SJCRH30 (cell line): Measurements from ENCODE around the gene MAP3K5. TPM values are rescaled to one million over a fixed set of nuclear protein-coding genes. Genes with fewer than 3 reads are reported as not detected.

Source experiments
- DNase-seq, 2 experiments: peaks; one replicate each; pipeline ENCODE4 v3.0.0-alpha.2; 2015 to 2020
- H3K27ac ChIP-seq: fragments of 250-450 bp; sonication (Bioruptor Pico); 2 replicates; pipeline ENCODE4 v1.5.1; 2020; ENCODE audit warnings: mild to moderate bottlenecking, moderate library complexity
- H3K27me3 ChIP-seq: fragments of 250-450 bp; sonication (Bioruptor Pico); 2 replicates; pipeline ENCODE4 v1.5.1; 2020; ENCODE audit warnings: mild to moderate bottlenecking, moderate library complexity
- H3K36me3 ChIP-seq: fragments of 250-450 bp; sonication (Bioruptor Pico); 2 replicates; pipeline ENCODE4 v1.5.1; 2020; ENCODE audit warnings: mild to moderate bottlenecking, moderate library complexity
- H3K4me1 ChIP-seq: fragments of 250-450 bp; sonication (Bioruptor Pico); 2 replicates; pipeline ENCODE4 v1.5.1; 2020; ENCODE audit warnings: mild to moderate bottlenecking, moderate library complexity
- H3K4me3 ChIP-seq: fragments of 250-450 bp; sonication (Bioruptor Pico); 2 replicates; pipeline ENCODE4 v1.5.1; 2020; ENCODE audit warnings: mild to moderate bottlenecking, moderate library complexity
- H3K9me3 ChIP-seq: fragments of 250-450 bp; sonication (Bioruptor Pico); replicated peaks from 2 replicates; pipeline ENCODE4 v1.5.1; 2020; ENCODE audit warnings: mild to moderate bottlenecking, moderate library complexity
- total RNA-seq: library from RNA; depleted of rRNA; stranded (reverse); fragments of >200 nt; shearing (Covaris generic); gene quantifications from 2 replicates; pipeline ENCODE4 v1.2.3, GENCODE V29; 2014

Gene MAP3K5
- total RNA-seq, 1 experiment from 2014 or later = 15.9 TPM

DNA sequence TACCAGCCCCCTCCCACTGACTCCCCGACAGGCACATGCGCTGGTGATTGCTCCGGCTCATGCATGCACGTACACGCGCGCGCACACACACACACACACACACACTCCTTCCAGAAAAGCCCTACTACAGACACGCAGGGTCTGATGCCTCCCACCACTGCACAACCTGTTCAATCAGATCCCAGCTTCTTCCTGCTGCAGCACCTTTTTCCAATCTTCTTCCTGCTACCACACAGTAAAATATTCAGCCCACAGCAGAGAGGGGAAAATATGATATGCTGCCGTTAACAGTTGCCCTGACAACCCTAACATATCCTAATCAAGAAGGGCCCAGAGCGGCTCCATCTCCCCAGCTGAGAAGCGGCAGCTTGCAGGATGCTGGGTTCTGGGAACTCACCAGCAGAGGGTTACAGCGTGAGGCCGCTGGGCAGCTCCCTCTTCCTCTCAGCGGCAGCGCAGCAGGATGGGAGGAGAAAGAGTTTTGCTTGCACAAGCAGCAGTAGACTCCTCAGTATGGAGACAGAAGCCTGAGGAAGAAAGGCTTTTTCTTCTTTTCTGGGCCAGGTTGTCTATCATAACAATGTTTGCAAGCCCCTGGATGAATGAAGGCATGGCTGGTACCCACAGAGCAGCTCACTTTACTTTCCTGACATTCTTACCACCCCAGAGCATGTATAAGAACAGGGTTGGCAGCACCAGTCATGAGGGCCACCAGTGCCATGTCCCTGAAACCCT lies 265.9 kb downstream of the MAP3K5 start:
- no peak for DNase-seq

DNA sequence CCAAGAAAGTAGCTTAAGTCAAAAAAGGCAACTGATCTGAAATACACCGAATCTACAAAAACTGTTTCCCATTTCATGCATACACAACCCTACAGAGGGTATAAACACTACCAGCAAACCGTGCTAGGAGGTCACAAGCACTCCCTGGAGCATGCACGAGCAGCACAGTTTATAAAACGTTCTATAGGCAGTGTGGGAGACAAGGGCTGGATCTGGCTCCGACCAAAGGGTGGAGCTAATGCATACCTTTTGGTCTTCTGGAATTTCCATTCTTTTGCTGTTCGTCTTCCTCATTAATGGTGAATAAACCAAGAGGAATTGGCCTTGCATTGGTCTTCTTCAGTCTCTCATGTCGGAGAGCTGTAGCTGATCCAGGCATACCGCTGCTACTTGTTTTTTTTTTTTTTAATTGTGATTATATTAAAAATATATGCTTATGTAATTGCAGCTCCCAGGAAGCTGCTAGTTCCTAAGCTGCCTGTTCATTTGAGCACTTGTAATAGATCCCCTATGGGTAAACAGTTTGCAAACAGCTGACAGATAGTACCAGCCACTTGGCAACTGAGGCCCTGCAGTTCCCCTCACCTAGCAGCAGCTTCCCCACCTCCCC lies 266.6 kb downstream of the MAP3K5 start:
- DNase-seq = no peak
- no peaks in the 10 kb centered on the region for H3K4me1 ChIP-seq
- no peaks in the 10 kb centered on the region; the same call in 1 of the 2 replicates for H3K27me3 ChIP-seq
- H3K9me3 ChIP-seq = no peaks in the 10 kb centered on the region
- no peak overlapping the region for H3K27ac ChIP-seq
- no peak overlapping the region for H3K4me3 ChIP-seq
- H3K36me3 ChIP-seq = no peaks in the 10 kb centered on the region

More for the DNA sequence above, 265.9 kb downstream of the MAP3K5 start:
- Histone ChIP-seq H3K27me3 (no peaks in the 10 kb centered on the region; the same call in 1 of the 2 replicates), H3K36me3 (no peaks in the 10 kb centered on the region), H3K9me3 (no peaks in the 10 kb centered on the region), H3K4me3 (no peak overlapping the region), H3K27ac (no peak overlapping the region), H3K4me1 (no peaks in the 10 kb centered on the region)

DNA sequence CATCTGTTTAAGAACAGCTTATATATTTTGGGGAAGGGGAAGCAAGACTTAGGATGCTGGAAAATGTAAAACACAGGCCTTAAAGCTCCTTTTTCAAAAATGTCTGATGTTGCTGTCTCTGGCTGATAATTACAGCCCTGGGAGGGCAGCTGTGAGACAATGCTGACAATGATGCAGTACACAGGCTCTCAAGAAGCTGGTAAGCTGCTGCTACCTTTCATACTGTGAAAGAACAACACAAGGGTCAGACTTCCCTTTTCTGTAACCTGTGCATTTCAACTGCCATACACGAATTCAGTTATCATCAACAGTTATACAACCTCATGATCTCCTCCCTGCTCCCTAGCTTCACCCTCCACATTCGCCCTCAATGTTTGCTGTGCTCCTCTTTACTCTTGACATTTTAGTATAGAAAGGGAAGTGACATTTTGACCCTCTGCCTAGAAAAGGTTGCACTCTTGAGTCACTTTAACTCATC lies 267.3 kb downstream of the MAP3K5 start:
- Histone ChIP-seq H3K4me1 (no peaks in the 10 kb centered on the region), H3K27ac (no peak overlapping the region), H3K36me3 (no peaks in the 10 kb centered on the region), H3K9me3 (no peaks in the 10 kb centered on the region), H3K4me3 (no peak overlapping the region), H3K27me3 (no peaks in the 10 kb centered on the region; the same call in 1 of the 2 replicates)
- DNase-seq = no peak

DNA sequence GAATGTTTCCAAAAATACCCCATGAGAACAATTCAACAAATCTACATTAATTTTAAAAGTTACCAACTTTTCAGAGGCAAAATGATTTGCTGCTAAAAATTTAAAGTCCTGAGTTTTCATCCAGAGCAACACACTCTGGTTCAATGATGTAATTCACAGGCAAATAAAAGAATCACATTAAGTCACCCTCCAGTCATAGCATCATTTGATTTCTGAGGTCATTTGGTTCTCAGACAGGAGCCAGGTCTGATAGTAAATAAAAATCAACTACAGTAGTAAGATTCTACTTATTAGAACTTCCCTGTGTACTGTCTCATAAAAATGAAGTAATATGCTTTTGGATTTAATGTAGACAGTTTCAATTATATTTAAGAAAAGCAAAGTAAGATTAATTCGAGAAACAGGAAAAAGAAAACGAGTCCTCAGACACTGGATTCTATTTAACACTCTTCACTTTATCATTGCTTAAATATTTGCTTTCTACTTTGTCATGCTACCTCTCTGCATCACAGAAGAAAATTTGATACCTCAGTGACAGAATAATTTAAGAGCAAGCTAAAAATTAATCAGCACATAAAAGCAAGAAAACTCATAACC lies 267.8 kb downstream of the MAP3K5 start:
- Histone ChIP-seq H3K4me1 (no peaks in the 10 kb centered on the region), H3K27me3 (no peaks in the 10 kb centered on the region; the same call in 1 of the 2 replicates), H3K36me3 (no peaks in the 10 kb centered on the region), H3K4me3 (no peak overlapping the region), H3K9me3 (no peaks in the 10 kb centered on the region), H3K27ac (no peak overlapping the region)
- no peak for DNase-seq

DNA sequence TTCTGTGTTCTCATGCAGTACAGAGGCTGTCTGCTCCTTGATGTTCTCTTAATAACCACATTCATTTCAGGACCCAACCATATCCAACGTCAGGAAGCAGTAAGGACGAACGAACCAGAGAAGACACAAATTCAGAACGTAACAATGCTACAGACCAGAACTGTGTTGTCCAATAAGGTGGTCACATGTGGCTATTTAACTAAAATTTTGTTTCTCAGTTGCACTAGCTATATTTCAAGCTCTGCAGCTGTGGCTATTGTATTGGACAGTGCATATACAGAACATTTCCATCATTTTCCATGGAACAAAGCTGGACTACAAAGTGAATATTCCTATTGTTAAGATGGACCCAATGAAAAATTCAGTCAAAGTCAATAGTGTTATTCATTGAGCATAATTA lies 269.1 kb downstream of the MAP3K5 start:
- Histone ChIP-seq H3K4me1 (no peaks in the 10 kb centered on the region), H3K9me3 (no peaks in the 10 kb centered on the region), H3K4me3 (no peak overlapping the region), H3K27ac (no peak overlapping the region), H3K27me3 (no peaks in the 10 kb centered on the region; the same call in 1 of the 2 replicates), H3K36me3 (no peaks in the 10 kb centered on the region)
- no peak for DNase-seq

DNA sequence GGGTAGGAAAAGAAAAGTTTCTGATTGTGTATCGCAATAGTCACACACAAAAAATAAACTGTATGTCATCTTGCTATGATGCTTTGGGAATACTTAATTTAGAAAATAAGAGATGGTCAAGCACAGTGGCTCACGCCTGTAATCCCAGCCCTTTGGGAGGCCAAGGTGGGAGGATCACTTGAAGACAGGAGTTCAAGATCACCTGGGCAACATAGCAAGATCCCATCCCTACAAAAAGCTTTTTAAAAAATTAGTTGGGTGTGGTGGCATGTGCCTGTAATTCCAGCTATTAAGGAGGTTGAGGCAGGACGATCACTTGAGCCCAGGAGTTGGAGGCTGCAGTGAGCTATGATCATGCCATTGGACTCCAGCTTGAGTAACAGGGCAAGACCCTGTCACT lies 269.6 kb downstream of the MAP3K5 start:
- H3K36me3 ChIP-seq = no peaks in the 10 kb centered on the region
- H3K4me3 ChIP-seq = no peak overlapping the region
- H3K4me1 ChIP-seq = no peaks in the 10 kb centered on the region
- no peak overlapping the region for H3K27ac ChIP-seq
- DNase-seq = no peak
- H3K9me3 ChIP-seq = no peaks in the 10 kb centered on the region
- H3K27me3 ChIP-seq = peaks cover 3% of the 10 kb centered on the region; the same call in 1 of the 2 replicates

DNA sequence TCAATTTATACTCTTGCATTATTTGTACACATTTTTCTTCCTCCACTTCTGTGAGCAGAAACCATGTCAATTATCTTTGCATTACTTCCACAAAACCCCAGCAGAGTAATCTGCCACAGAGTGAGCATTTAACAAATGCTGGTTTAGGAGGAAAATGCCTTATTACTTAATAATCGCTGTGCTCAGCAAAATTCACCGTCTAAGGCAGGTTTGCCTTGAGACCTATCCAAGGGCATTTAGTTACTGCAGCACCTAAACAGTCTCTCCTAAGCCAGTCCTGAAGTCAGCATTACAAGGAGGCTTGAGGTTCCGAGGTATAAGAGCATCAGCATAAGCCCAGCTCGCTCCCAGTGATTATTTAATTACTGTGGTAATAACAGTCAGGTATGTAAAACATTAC lies 270.4 kb downstream of the MAP3K5 start:
- Histone ChIP-seq H3K27me3 (peaks cover 3% of the 10 kb centered on the region; the same call in 1 of the 2 replicates), H3K4me3 (no peak overlapping the region), H3K36me3 (no peaks in the 10 kb centered on the region), H3K4me1 (no peaks in the 10 kb centered on the region), H3K27ac (no peak overlapping the region), H3K9me3 (no peaks in the 10 kb centered on the region)
- DNase-seq = no peak

DNA sequence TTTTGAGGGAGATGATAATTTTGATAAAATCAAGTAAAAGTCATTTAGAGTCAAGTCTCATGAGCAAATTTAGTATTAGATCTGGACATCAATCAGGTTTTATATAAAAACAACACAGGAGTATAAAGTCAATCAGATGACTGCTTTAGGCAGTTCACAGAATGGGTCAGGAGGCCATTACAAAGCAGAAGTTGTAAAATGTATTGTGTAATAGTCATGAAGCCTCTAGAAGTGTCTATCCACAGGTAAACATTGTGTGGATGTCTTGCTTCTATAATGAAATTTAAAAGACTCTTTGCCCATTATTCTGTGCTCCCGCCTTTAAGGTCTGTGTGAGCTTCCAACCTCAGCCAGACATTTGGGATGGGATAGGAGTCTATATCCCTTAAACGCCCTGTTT lies 270.9 kb downstream of the MAP3K5 start:
- H3K9me3 ChIP-seq = no peaks in the 10 kb centered on the region
- peaks cover 3% of the 10 kb centered on the region; the same call in 1 of the 2 replicates for H3K27me3 ChIP-seq
- DNase-seq = no peak
- no peaks in the 10 kb centered on the region for H3K36me3 ChIP-seq
- no peak overlapping the region for H3K4me3 ChIP-seq
- H3K27ac ChIP-seq = no peak overlapping the region
- no peaks in the 10 kb centered on the region for H3K4me1 ChIP-seq

DNA sequence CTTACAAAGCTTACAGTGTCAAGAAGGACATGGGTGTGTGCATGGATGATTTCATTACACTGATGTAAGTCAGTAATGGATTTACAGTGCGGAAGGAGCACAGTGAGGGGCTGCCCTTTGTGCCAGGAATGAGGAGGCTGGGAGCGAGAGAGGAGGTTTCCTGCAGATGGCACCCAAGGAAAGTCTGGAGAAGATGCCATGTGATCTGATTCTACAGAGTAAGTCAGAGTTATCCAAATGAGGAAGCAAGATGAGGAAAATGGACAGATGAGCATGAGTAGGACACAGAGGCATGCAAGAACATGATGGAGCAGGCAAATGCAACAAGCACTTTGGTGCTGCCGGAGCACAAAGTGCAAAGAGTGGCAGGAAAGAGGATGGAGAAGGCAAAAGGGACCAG lies 271.8 kb downstream of the MAP3K5 start:
- no peaks in the 10 kb centered on the region for H3K4me1 ChIP-seq
- peaks cover 3% of the 10 kb centered on the region; the same call in 1 of the 2 replicates for H3K27me3 ChIP-seq
- no peaks in the 10 kb centered on the region for H3K36me3 ChIP-seq
- H3K4me3 ChIP-seq = no peak overlapping the region
- no peak overlapping the region for H3K27ac ChIP-seq
- DNase-seq = no peak
- no peaks in the 10 kb centered on the region for H3K9me3 ChIP-seq

DNA sequence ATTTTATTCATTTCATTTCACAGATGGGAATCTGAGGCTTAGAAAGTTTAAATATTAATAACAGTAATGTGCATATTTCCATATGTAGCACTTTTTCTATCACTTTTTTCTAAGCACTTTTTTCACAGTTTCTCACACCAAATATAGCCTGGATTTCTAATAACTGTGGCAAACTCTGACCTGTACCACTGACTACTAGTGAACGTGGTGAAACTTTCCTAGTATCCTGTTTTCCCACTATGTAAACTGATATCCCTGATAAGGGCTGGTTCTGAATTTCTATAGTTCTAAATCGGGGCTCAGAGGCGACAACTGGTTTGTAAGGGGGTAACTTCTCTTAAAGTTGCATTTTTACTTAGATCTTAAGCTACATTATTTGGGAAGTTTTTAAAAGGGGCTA lies 274.7 kb downstream of the MAP3K5 start:
- no peaks in the 10 kb centered on the region for H3K4me1 ChIP-seq
- H3K9me3 ChIP-seq = no peaks in the 10 kb centered on the region
- 0 out of 2 replicates have a peak, but pooled peaks cover 3% of the 10 kb centered on the region for H3K27me3 ChIP-seq
- no peak for DNase-seq
- H3K27ac ChIP-seq = no peak overlapping the region
- H3K36me3 ChIP-seq = no peaks in the 10 kb centered on the region
- H3K4me3 ChIP-seq = no peak overlapping the region

DNA sequence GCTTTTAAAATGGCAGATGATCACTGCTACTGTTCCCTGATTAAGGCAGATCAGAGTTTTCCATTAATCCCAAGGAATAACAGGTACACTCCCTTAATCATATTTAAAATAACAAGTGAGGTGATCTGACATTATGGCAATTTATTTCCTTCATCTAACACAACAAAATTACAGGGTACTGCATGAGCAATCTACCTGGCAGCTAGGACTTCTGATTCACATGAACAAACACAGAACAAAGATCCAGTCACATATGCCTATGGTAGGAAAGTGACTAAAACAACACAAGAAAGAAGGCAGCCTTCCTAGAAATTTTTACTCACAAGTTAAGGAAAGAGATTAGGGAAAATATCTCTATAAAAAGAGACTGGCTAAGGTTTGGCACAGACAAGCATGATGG lies 275.3 kb downstream of the MAP3K5 start:
- H3K27me3 ChIP-seq = 0 out of 2 replicates have a peak, but pooled peaks cover 3% of the 10 kb centered on the region
- H3K4me1 ChIP-seq = no peaks in the 10 kb centered on the region
- no peak overlapping the region for H3K4me3 ChIP-seq
- H3K36me3 ChIP-seq = no peaks in the 10 kb centered on the region
- no peak overlapping the region for H3K27ac ChIP-seq
- no peaks in the 10 kb centered on the region for H3K9me3 ChIP-seq
- no peak for DNase-seq

DNA sequence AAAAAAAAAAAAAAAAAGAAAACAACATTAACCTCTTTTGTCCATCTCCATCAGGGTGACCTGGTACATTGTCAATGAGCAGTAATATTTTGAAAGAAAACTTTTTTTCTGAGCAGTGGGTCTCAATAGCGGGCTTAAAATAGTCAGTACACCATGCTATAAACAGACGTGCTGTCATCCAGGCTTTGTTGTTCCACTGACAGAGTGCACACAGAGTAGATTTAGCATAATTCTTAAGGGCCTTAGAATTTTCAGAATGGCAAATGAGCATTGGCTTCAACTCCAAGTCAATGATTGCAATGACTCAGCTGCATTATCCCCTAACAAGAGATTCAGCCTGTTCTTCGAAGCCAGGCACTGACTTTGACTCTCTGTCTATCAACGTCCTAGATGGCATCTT lies 277.7 kb downstream of the MAP3K5 start:
- Histone ChIP-seq H3K4me1 (no peaks in the 10 kb centered on the region), H3K27me3 (peaks cover 3% of the 10 kb centered on the region; the same call in 1 of the 2 replicates), H3K9me3 (no peaks in the 10 kb centered on the region), H3K36me3 (no peaks in the 10 kb centered on the region), H3K27ac (no peak overlapping the region), H3K4me3 (no peak overlapping the region)
- no peak for DNase-seq

DNA sequence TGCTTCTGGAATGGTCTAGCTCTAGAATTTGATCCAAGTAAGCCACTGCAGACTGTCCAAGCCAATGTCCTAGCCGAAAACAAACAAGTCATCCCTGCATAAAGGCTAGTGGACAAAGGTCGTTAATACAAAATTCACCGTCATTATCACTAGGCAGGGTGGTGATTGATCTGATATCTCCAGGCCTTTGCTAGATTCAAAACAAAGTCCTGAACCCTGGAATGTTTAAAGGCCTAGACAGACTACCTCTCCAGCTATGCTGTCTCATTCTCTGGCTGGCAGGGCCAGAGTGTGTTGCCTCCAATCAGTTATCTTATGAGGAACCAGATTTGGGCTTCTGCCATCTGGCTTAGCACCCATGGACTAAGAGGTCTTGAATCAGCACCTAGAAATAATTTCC lies 280.4 kb downstream of the MAP3K5 start:
- H3K27ac ChIP-seq = no peak overlapping the region

DNA sequence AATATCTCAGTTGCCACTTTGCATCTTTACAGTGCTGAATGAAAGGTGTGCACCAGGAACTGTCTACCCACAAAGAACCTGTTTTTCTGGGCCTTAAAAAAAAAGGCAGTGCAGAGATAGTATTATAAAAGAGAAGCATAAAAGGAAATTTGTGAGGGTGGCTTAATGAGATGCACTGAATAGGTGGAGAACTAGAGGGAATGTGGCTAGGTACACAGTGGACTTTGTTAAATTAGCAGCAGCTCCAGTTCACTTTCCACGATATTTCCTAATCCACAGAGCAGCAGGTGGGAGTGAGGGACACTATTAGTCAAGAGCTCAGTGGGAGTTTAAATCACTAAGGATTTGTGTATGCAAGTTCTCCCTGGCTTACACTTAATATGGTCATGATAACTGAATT lies 280.9 kb downstream of the MAP3K5 start:
- no peak for DNase-seq
- H3K4me1 ChIP-seq = no peaks in the 10 kb centered on the region
- H3K36me3 ChIP-seq = no peaks in the 10 kb centered on the region
- no peaks in the 10 kb centered on the region for H3K9me3 ChIP-seq
- no peak overlapping the region for H3K27ac ChIP-seq
- no peak overlapping the region for H3K4me3 ChIP-seq
- no peaks in the 10 kb centered on the region; the same call in 1 of the 2 replicates for H3K27me3 ChIP-seq

More for the DNA sequence above, 280.4 kb downstream of the MAP3K5 start:
- Histone ChIP-seq H3K9me3 (no peaks in the 10 kb centered on the region), H3K27me3 (no peaks in the 10 kb centered on the region; the same call in 1 of the 2 replicates), H3K36me3 (no peaks in the 10 kb centered on the region), H3K4me1 (no peaks in the 10 kb centered on the region), H3K4me3 (no peak overlapping the region)
- no peak for DNase-seq

DNA sequence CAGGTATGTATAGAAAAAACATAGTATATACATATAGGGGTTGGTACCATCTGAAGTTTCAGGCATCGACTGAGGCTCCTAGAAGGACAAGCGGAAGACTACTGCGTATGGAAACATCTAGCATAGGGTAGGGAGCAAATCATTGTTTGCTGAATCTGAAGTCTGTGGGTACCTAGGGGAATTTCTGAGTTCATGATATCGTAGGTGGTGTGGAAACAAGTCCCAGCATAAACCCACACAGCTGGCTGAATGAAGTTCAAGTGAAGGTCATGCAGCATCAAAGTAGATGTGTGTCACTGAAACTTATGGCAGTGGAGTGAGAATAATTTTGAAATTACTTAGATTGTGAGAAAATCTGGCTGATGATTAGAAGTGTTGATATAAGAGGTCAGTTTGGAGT lies 281.5 kb downstream of the MAP3K5 start:
- no peak overlapping the region for H3K4me3 ChIP-seq
- no peak overlapping the region for H3K27ac ChIP-seq
- H3K9me3 ChIP-seq = no peaks in the 10 kb centered on the region
- H3K27me3 ChIP-seq = no peaks in the 10 kb centered on the region; the same call in 1 of the 2 replicates
- H3K36me3 ChIP-seq = no peaks in the 10 kb centered on the region
- no peaks in the 10 kb centered on the region for H3K4me1 ChIP-seq
- no peak for DNase-seq
